HUES6 (cell line): Measurements from ENCODE around the gene PEX14.
"Not testable (repeated sequence)": the region's sequence is repeated elsewhere in the genome, so short reads cannot be mapped to it uniquely, and the experiment has no call there.

Experiments used
- H3K27ac ChIP-seq: 2 replicates; pipeline ENCODE4 v1.7.0; 2013; ENCODE audit warnings: low read depth, mild to moderate bottlenecking, low read length, inconsistent platforms
- H3K27me3 ChIP-seq: 2 replicates; pipeline ENCODE4 v1.6.1; 2013; ENCODE audit warnings: low read length; ENCODE audit not compliant: control insufficient read depth, insufficient read depth
- H3K36me3 ChIP-seq: 2 replicates; pipeline ENCODE4 v1.6.1; 2013; ENCODE audit warnings: low read length; ENCODE audit not compliant: control insufficient read depth, insufficient read depth
- H3K4me1 ChIP-seq: 2 replicates; pipeline ENCODE4 v1.6.1; 2013; ENCODE audit warnings: low read length; ENCODE audit not compliant: control insufficient read depth, insufficient read depth
- H3K4me3 ChIP-seq: 2 replicates; pipeline ENCODE4 v1.5.1; 2013; ENCODE audit warnings: low read depth, low read length
- H3K9ac ChIP-seq: one replicate; pipeline ENCODE4 v1.6.1; 2013; ENCODE audit warnings: mild to moderate bottlenecking, low read length
- H3K9me3 ChIP-seq: 2 replicates; pipeline ENCODE4 v1.6.1; 2013; ENCODE audit warnings: low read depth, low read length; ENCODE audit not compliant: control insufficient read depth, insufficient read depth

Gene PEX14

GRCh38 chr1:10474613-10475507 is at the start of gene PEX14:
TSS of gene PEX14 (plus strand) at chr1:10474950. CDS start at chr1:10474967, 17 bp downstream.
- Histone ChIP-seq H3K27ac (peak within 1 kb of the TSS; percentile 49; the same call in 1 of the 2 replicates), H3K4me3 (peak within 1 kb of the TSS; percentile 83), H3K9me3 (no peaks in the 10 kb centered on the region), H3K36me3 (peaks cover 7% of the 10 kb centered on the region), H3K4me1 (peaks cover 13% of the 10 kb centered on the region; the same call in 1 of the 2 replicates), H3K9ac (peak within 1 kb of the TSS; percentile 81), H3K27me3 (no peaks in the 10 kb centered on the region)

GRCh38 chr1:10425826-10426534 is 48.8 kb upstream of the PEX14 start:
- H3K9me3 ChIP-seq, H3K27me3 ChIP-seq, H3K36me3 ChIP-seq, H3K9ac ChIP-seq, H3K4me3 ChIP-seq, H3K27ac ChIP-seq, H3K4me1 ChIP-seq: not testable (repeated sequence)

- not testable (repeated sequence) for H3K4me1 ChIP-seq, H3K27ac ChIP-seq, H3K9ac ChIP-seq, H3K36me3 ChIP-seq, H3K4me3 ChIP-seq, H3K9me3 ChIP-seq, H3K27me3 ChIP-seq
Measured at GRCh38 chr1:10426535-10426848, 48.3 kb upstream of the PEX14 start.

- Histone ChIP-seq H3K9me3 (no peaks in the 10 kb centered on the region), H3K36me3 (no peaks in the 10 kb centered on the region), H3K27me3 (no peaks in the 10 kb centered on the region), H3K9ac (no peak overlapping the region), H3K4me3 (no peak overlapping the region), H3K27ac (no peak overlapping the region), H3K4me1 (peaks cover 8% of the 10 kb centered on the region)
Measured at GRCh38 chr1:10428984-10429383, 45.8 kb upstream of the PEX14 start.

- Histone ChIP-seq H3K9me3 (no peaks in the 10 kb centered on the region), H3K9ac (peak overlapping the region; percentile 93), H3K36me3 (no peaks in the 10 kb centered on the region), H3K4me1 (peaks cover 8% of the 10 kb centered on the region), H3K27me3 (no peaks in the 10 kb centered on the region), H3K4me3 (peak overlapping the region; percentile 96), H3K27ac (no peak overlapping the region)
Measured at GRCh38 chr1:10429868-10430215, 44.9 kb upstream of the PEX14 start.

- peaks cover 8% of the 10 kb centered on the region for H3K4me1 ChIP-seq
- peak within 1 kb of the TSS; percentile 93 for H3K9ac ChIP-seq
- peak within 1 kb of the TSS; percentile 96 for H3K4me3 ChIP-seq
- no peaks in the 10 kb centered on the region for H3K9me3 ChIP-seq
- H3K27ac ChIP-seq = peak within 1 kb of the TSS; percentile 93
- no peaks in the 10 kb centered on the region for H3K36me3 ChIP-seq
- no peaks in the 10 kb centered on the region for H3K27me3 ChIP-seq
Measured at GRCh38 chr1:10430216-10431069, 44.3 kb upstream of the PEX14 start, which contains the start of gene CENPS. TSS of gene CENPS (plus strand) at chr1:10430433. CDS start at chr1:10430518, 85 bp downstream.

GRCh38 chr1:10431070-10431730 is 43.5 kb upstream of the PEX14 start:
- Histone ChIP-seq H3K36me3 (no peaks in the 10 kb centered on the region), H3K27ac (peak overlapping the region; percentile 93; the same call in 1 of the 2 replicates), H3K9me3 (no peaks in the 10 kb centered on the region), H3K4me1 (peaks cover 8% of the 10 kb centered on the region), H3K9ac (peak overlapping the region; percentile 93), H3K4me3 (peak overlapping the region; percentile 96), H3K27me3 (no peaks in the 10 kb centered on the region)

GRCh38 chr1:10432910-10433700 is 41.6 kb upstream of the PEX14 start:
- H3K4me3 ChIP-seq = no peak overlapping the region
- no peak overlapping the region for H3K27ac ChIP-seq
- no peaks in the 10 kb centered on the region for H3K9me3 ChIP-seq
- no peak overlapping the region for H3K9ac ChIP-seq
- H3K4me1 ChIP-seq = peaks cover 8% of the 10 kb centered on the region
- no peaks in the 10 kb centered on the region for H3K27me3 ChIP-seq
- H3K36me3 ChIP-seq = no peaks in the 10 kb centered on the region

- Histone ChIP-seq H3K9ac (no peak overlapping the region), H3K4me1 (peaks cover 8% of the 10 kb centered on the region), H3K36me3 (no peaks in the 10 kb centered on the region), H3K27me3 (no peaks in the 10 kb centered on the region), H3K9me3 (no peaks in the 10 kb centered on the region), H3K27ac (no peak overlapping the region), H3K4me3 (no peak overlapping the region)
Measured at GRCh38 chr1:10433790-10434189, 41.0 kb upstream of the PEX14 start.

GRCh38 chr1:10434590-10434989 is 40.2 kb upstream of the PEX14 start:
- H3K9ac ChIP-seq = no peak overlapping the region
- H3K36me3 ChIP-seq = no peaks in the 10 kb centered on the region
- peaks cover 8% of the 10 kb centered on the region for H3K4me1 ChIP-seq
- no peak overlapping the region for H3K27ac ChIP-seq
- H3K9me3 ChIP-seq = no peaks in the 10 kb centered on the region
- H3K4me3 ChIP-seq = no peak overlapping the region
- no peaks in the 10 kb centered on the region for H3K27me3 ChIP-seq
